H9 (cell line): Measurements from ENCODE around the gene MBNL1. TPM values are rescaled to one million over a fixed set of nuclear protein-coding genes. Genes with fewer than 3 reads are reported as not detected.

Source experiments
- DNase-seq: peaks from one replicate; pipeline ENCODE4 v3.0.0-alpha.2; 2017
- H2AFZ ChIP-seq: one replicate; pipeline ENCODE4 v1.6.1; 2013; ENCODE audit warnings: mild to moderate bottlenecking, low read length, control low read depth, moderate library complexity
- H2AK5ac ChIP-seq: 2 replicates; pipeline ENCODE4 v1.6.1; 2013; ENCODE audit warnings: low read length, control low read depth, mixed read lengths; ENCODE audit not compliant: insufficient read length
- H2BK120ac ChIP-seq: one replicate; pipeline ENCODE4 v1.6.1; 2013; ENCODE audit warnings: low read depth, mild to moderate bottlenecking, low read length, control low read depth, inconsistent platforms; ENCODE audit not compliant: poor library complexity, severe bottlenecking
- H2BK12ac ChIP-seq: 2 replicates; pipeline ENCODE4 v1.6.1; 2013; ENCODE audit warnings: low read length, control low read depth, mixed read lengths, low read depth; ENCODE audit not compliant: insufficient read length
- H2BK15ac ChIP-seq: 2 replicates; pipeline ENCODE4 v1.6.1; 2013; ENCODE audit warnings: low read depth, low read length, control low read depth
- H2BK20ac ChIP-seq: one replicate; pipeline ENCODE4 v1.6.1; 2013; ENCODE audit warnings: low read depth, mild to moderate bottlenecking, low read length, control low read depth, inconsistent platforms; ENCODE audit not compliant: poor library complexity, severe bottlenecking
- H2BK5ac ChIP-seq: 2 replicates; pipeline ENCODE4 v1.6.1; 2013; ENCODE audit warnings: low read length, control low read depth, mixed read lengths; ENCODE audit not compliant: insufficient read length
- H3K14ac ChIP-seq: 2 replicates; pipeline ENCODE4 v1.6.1; 2013; ENCODE audit warnings: low read length, control low read depth; ENCODE audit not compliant: insufficient read depth
- H3K18ac ChIP-seq: 2 replicates; pipeline ENCODE4 v1.6.1; 2013; ENCODE audit warnings: low read depth, mild to moderate bottlenecking, mixed read lengths, low read length, control low read depth; ENCODE audit not compliant: insufficient read length
- H3K23ac ChIP-seq: 2 replicates; pipeline ENCODE4 v1.6.1; 2013; ENCODE audit warnings: low read length, control low read depth, mixed read lengths, low read depth; ENCODE audit not compliant: insufficient read length
- H3K23me2 ChIP-seq: 2 replicates; pipeline ENCODE4 v1.6.1; 2013; ENCODE audit warnings: low read depth, mild to moderate bottlenecking, mixed read lengths, low read length, control low read depth; ENCODE audit not compliant: insufficient read length, poor library complexity, severe bottlenecking
- H3K27ac ChIP-seq: 2 replicates; pipeline ENCODE4 v1.5.1; 2013; ENCODE audit warnings: low read length, control low read depth, mixed read lengths, low read depth; ENCODE audit not compliant: insufficient read length
- H3K27me3 ChIP-seq: 2 replicates; pipeline ENCODE4 v1.6.1; 2013; ENCODE audit warnings: low read length, control low read depth, inconsistent platforms; ENCODE audit not compliant: insufficient read depth
- H3K4ac ChIP-seq: 2 replicates; pipeline ENCODE4 v1.6.1; 2013; ENCODE audit warnings: low read depth, mild to moderate bottlenecking, control low read depth, inconsistent platforms, low read length, moderate library complexity
- H3K4me1 ChIP-seq: 2 replicates; pipeline ENCODE4 v1.6.1; 2013; ENCODE audit warnings: low read length, control low read depth, inconsistent platforms; ENCODE audit not compliant: insufficient read depth
- H3K4me2 ChIP-seq: 2 replicates; pipeline ENCODE4 v1.6.1; 2013; ENCODE audit warnings: low read length, control low read depth, mixed read lengths; ENCODE audit not compliant: insufficient read length, insufficient read depth
- H3K56ac ChIP-seq: 2 replicates; pipeline ENCODE4 v1.6.1; 2013; ENCODE audit warnings: low read depth, mild to moderate bottlenecking, mixed read lengths, low read length, control low read depth; ENCODE audit not compliant: insufficient read length
- H3K79me1 ChIP-seq: 2 replicates; pipeline ENCODE4 v1.6.1; 2013; ENCODE audit warnings: low read depth, mild to moderate bottlenecking, moderate library complexity, low read length, control low read depth, inconsistent platforms; ENCODE audit not compliant: insufficient read depth, poor library complexity, severe bottlenecking
- H3K79me2 ChIP-seq: 2 replicates; pipeline ENCODE4 v1.6.1; 2013; ENCODE audit warnings: low read length, control low read depth, inconsistent platforms; ENCODE audit not compliant: insufficient read depth
- H3K9ac ChIP-seq: 2 replicates; pipeline ENCODE4 v1.6.1; 2013; ENCODE audit warnings: low read length, control low read depth, mixed read lengths; ENCODE audit not compliant: insufficient read length; ENCODE audit errors: extremely low read depth
- H3K9me3 ChIP-seq: one replicate; pipeline ENCODE4 v1.6.1; 2013; ENCODE audit warnings: low read depth, low read length, inconsistent platforms; ENCODE audit not compliant: control insufficient read depth
- H3T11ph ChIP-seq: one replicate; pipeline ENCODE4 v1.6.1; 2013; ENCODE audit warnings: mild to moderate bottlenecking, low read length, control low read depth, inconsistent platforms
- H4K20me1 ChIP-seq: one replicate; pipeline ENCODE4 v1.6.1; 2013; ENCODE audit not compliant: control insufficient read depth, insufficient read length, insufficient read depth
- H4K5ac ChIP-seq: 2 replicates; pipeline ENCODE4 v1.6.1; 2013; ENCODE audit warnings: low read depth, mild to moderate bottlenecking, mixed read lengths, low read length, control low read depth; ENCODE audit not compliant: insufficient read length
- H4K8ac ChIP-seq: replicated peaks from 2 replicates; pipeline ENCODE4 v1.6.1; 2013; ENCODE audit warnings: low read length, control low read depth, mixed read lengths, low read depth; ENCODE audit not compliant: insufficient read length
- H4K91ac ChIP-seq: 2 replicates; pipeline ENCODE4 v1.6.1; 2013; ENCODE audit warnings: low read depth, mild to moderate bottlenecking, moderate library complexity, mixed read lengths, low read length, control low read depth; ENCODE audit not compliant: insufficient read length
- H3K27ac Mint-ChIP-seq, 3 experiments: 2 replicates in 2 of 3; 3 replicates in 1 of 3; pipeline ENCODE4 v1.8.0; 2020 to 2021; ENCODE audit warnings: mixed read lengths in 3 of 3, mild to moderate bottlenecking in 1 of 3, moderate library complexity in 1 of 3
- H3K27me3 Mint-ChIP-seq: 2 replicates; pipeline ENCODE4 v1.8.0; 2021; ENCODE audit warnings: low read depth, mild to moderate bottlenecking, moderate library complexity, mixed read lengths
- H3K36me3 Mint-ChIP-seq, 3 experiments: 2 replicates in 2 of 3; 3 replicates in 1 of 3; pipeline ENCODE4 v1.8.0; 2020 to 2021; ENCODE audit warnings: low read depth in 3 of 3, mixed read lengths in 3 of 3; ENCODE audit not compliant: insufficient read depth in 1 of 3
- H3K4me1 Mint-ChIP-seq, 2 experiments: 2 replicates each; pipeline ENCODE4 v1.8.0; 2020; ENCODE audit warnings: mixed read lengths in 2 of 2
- H3K4me3 Mint-ChIP-seq, 2 experiments: 2 replicates in 1 of 2; 3 replicates in 1 of 2; pipeline ENCODE4 v1.8.0; 2020 to 2021; ENCODE audit warnings: mild to moderate bottlenecking in 2 of 2, mixed read lengths in 2 of 2, moderate library complexity in 1 of 2
- H3K9me3 Mint-ChIP-seq, 2 experiments: 2 replicates in 1 of 2; 3 replicates in 1 of 2; pipeline ENCODE4 v1.8.0; 2020; ENCODE audit warnings: mild to moderate bottlenecking in 2 of 2, mixed read lengths in 2 of 2, moderate library complexity in 1 of 2
- WGBS: extraction: QIAGEN DNeasy Blood & Tissue Kit; methylation state at CpG from one replicate; pipeline ENCODE4 v1.1.7; 2013; ENCODE audit warnings: missing lambda C conversion rate, low lambda C conversion rate, mixed read lengths; ENCODE audit not compliant: insufficient read length; ENCODE audit errors: extremely low coverage; 5-methylcytosine and 5-hydroxymethylcytosine counted together
- total RNA-seq: library from RNA; stranded (reverse); gene quantifications from 2 replicates; pipeline ENCODE4 v1.2.1, GENCODE V29; 2021
- TF ChIP-seq, protein P1 (sequence below): fragments of 200-600 bp; sonication (generic); conservative IDR thresholded peaks from 3 replicates; pipeline ENCODE4 v1.8.0; 2021; ENCODE audit warnings: antibody characterized with exemption, mild to moderate bottlenecking

The MBNL1 gene
- total RNA-seq, 1 experiment from 2014 or later: 14.9 TPM

- Histone ChIP-seq H2BK20ac (no peak overlapping the region), H2BK120ac (no peak overlapping the region), H3K4me1 (peaks cover 3% of the 10 kb centered on the region; the same call in 1 of the 2 replicates), H2AK5ac (no peak overlapping the region), H3K4me2 (no peak overlapping the region), H3K9ac (no peak overlapping the region), H3K27me3 (no peaks in the 10 kb centered on the region), H2AFZ (no peak overlapping the region), H2BK5ac (no peak overlapping the region), H3K56ac (no peak overlapping the region), H3K23me2 (no peaks in the 10 kb centered on the region), H2BK15ac (no peak overlapping the region), H3K79me1 (no peaks in the 10 kb centered on the region), H4K5ac (no peak overlapping the region), H4K8ac (no peak overlapping the region), H3K79me2 (no peaks in the 10 kb centered on the region), H4K91ac (no peak overlapping the region), H3K23ac (no peak overlapping the region), H3K14ac (no peak overlapping the region), H3K18ac (no peak overlapping the region), H3T11ph (no peak overlapping the region), H2BK12ac (no peak overlapping the region), H3K27ac (no peak overlapping the region), H3K4ac (no peak overlapping the region), H3K9me3 (no peaks in the 10 kb centered on the region), H4K20me1 (no peaks in the 10 kb centered on the region)
- DNase-seq: no peak
- Mint-ChIP-seq H3K36me3 (peaks cover 0 to 1% (median 0%) of the 10 kb centered on the region in 3 experiments; a peak in 2 of 7 replicates), H3K4me1 (peaks cover 5 to 8% of the 10 kb centered on the region in 2 experiments), H3K27me3 (no peaks in the 10 kb centered on the region), H3K4me3 (no peak overlapping the region), H3K27ac (no peak overlapping the region; a peak in 1 of 7 replicates), H3K9me3 (no peaks in the 10 kb centered on the region)
- no CpG with 5 or more reads among the region's 4 CpGs for WGBS
- TF ChIP-seq, protein P1, sequence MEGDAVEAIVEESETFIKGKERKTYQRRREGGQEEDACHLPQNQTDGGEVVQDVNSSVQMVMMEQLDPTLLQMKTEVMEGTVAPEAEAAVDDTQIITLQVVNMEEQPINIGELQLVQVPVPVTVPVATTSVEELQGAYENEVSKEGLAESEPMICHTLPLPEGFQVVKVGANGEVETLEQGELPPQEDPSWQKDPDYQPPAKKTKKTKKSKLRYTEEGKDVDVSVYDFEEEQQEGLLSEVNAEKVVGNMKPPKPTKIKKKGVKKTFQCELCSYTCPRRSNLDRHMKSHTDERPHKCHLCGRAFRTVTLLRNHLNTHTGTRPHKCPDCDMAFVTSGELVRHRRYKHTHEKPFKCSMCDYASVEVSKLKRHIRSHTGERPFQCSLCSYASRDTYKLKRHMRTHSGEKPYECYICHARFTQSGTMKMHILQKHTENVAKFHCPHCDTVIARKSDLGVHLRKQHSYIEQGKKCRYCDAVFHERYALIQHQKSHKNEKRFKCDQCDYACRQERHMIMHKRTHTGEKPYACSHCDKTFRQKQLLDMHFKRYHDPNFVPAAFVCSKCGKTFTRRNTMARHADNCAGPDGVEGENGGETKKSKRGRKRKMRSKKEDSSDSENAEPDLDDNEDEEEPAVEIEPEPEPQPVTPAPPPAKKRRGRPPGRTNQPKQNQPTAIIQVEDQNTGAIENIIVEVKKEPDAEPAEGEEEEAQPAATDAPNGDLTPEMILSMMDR: no peak
Measured at GRCh38 chr3:152470095-152470494, 201.4 kb downstream of the MBNL1 start.
